Esophagus muscularis mucosa (tissue), 4 donors: ENCODE measurements around the gene DISP3. TPM values are rescaled to one million over a fixed set of nuclear protein-coding genes. Genes with fewer than 3 reads are reported as not detected.

Experiments
- DNase-seq: peaks from one replicate; pipeline ENCODE4 v3.0.0-alpha.2; 2017; ENCODE audit errors: extremely low spot score
- H3K27ac ChIP-seq, 4 donors: fragments of 200-600 bp; sonication (generic); replicated peaks in 1 of 4; 1 replicate in 3 of 4; 2 replicates in 1 of 4; pipeline ENCODE4 v1.5.1; 2016 to 2019; ENCODE audit warnings: mild to moderate bottlenecking in 1 of 4
- H3K27me3 ChIP-seq, 4 donors: fragments of 200-600 bp; sonication (generic); one replicate each; pipeline versions ENCODE4 v1.5.1 to v1.6.0; 2016 to 2019
- H3K36me3 ChIP-seq, 4 donors: fragments of 200-600 bp; sonication (generic); one replicate each; pipeline ENCODE4 v1.5.1; 2016 to 2019
- H3K4me1 ChIP-seq, 4 donors: fragments of 200-600 bp; sonication (generic); one replicate each; pipeline ENCODE4 v1.5.1; 2016 to 2019
- H3K4me3 ChIP-seq, 4 donors: fragments of 200-600 bp; sonication (generic); 1 replicate in 2 of 4; 2 replicates in 2 of 4; pipeline ENCODE4 v1.5.1; 2016 to 2019; ENCODE audit warnings: mild to moderate bottlenecking in 4 of 4, moderate library complexity in 1 of 4
- H3K9me3 ChIP-seq, 4 donors: fragments of 200-600 bp; sonication (generic); 1 replicate in 3 of 4; 2 replicates in 1 of 4; pipeline ENCODE4 v1.5.1; 2016 to 2019
- EP300 ChIP-seq: sonication (generic); formaldehyde crosslinking; IDR thresholded peaks from one replicate; pipeline ENCODE4 v1.6.1; 2017; ENCODE audit warnings: antibody characterized with exemption
- POLR2A ChIP-seq: fragments of 450-650 bp; IDR thresholded peaks from one replicate; pipeline ENCODE4 v1.6.1; 2017; ENCODE audit warnings: antibody characterized with exemption, moderate library complexity, mild to moderate bottlenecking, low read depth
- POLR2AphosphoS5 ChIP-seq, 2 donors: sonication (generic); formaldehyde crosslinking; IDR thresholded peaks; one replicate each; pipeline ENCODE4 v1.6.1; 2017; ENCODE audit warnings: antibody characterized with exemption in 2 of 2
- WGBS: methylation state at CpG from one replicate; pipeline ENCODE4 v1.1.5; 2018; 5-methylcytosine and 5-hydroxymethylcytosine counted together
- intact Hi-C: fragments of 100-400 bp; cut with DNase I; formaldehyde crosslinking; loops from one replicate; pipeline ENCODE4 v1.15.1; 2023
- total RNA-seq, 4 donors: library from RNA; depleted of rRNA; stranded (reverse); fragments of >200 nt; gene quantifications; one replicate each; pipeline versions ENCODE4 v1.1.0 to v1.2.1, GENCODE V29; 2016
- TF ChIP-seq, protein P1 (sequence below), 3 experiments: fragments of 200-600 bp in 2 of 3; fragments of 450-650 bp in 1 of 3; sonication (generic) in 2 of 3; IDR thresholded peaks; one replicate each; pipeline ENCODE4 v1.5.1; 2017 to 2019; ENCODE audit warnings: antibody characterized with exemption in 3 of 3, mild to moderate bottlenecking in 2 of 3, moderate library complexity in 1 of 3

The DISP3 gene
- total RNA-seq, 4 donors from 2014 or later = not detected

DNA sequence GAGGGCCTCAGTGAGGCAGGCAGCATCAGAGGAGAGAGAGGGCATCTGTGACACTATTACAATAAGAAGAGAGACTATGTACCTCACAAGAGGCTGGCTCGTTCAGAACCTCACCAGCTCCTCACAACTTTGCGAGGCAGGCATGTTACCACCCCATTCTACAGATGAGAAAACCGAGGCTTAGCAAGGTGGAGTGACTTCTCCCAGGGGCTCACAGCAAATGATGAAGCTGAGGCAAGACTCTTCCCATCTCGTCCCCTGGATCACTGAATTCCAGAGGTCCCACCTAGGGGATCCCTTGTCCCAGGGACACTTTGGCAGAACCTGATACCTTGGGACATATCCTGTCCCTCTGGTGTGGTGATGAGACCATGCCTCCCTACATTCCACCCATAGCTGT, 64.4 kb downstream of the DISP3 start:
- no peak overlapping the region for H3K27ac ChIP-seq
- H3K9me3 ChIP-seq = no peaks in the 10 kb centered on the region
- H3K4me1 ChIP-seq = no peaks in the 10 kb centered on the region
- intact Hi-C loops = no loop called here
- no peak for DNase-seq
- peaks cover 0 to 77% (median 0%) of the 10 kb centered on the region in 4 donors for H3K27me3 ChIP-seq
- TF ChIP-seq POLR2A (no peak), POLR2AphosphoS5 (IDR thresholded peaks at IDR 0.05) (no peak), EP300 (no peak)
- TF ChIP-seq, protein P1, sequence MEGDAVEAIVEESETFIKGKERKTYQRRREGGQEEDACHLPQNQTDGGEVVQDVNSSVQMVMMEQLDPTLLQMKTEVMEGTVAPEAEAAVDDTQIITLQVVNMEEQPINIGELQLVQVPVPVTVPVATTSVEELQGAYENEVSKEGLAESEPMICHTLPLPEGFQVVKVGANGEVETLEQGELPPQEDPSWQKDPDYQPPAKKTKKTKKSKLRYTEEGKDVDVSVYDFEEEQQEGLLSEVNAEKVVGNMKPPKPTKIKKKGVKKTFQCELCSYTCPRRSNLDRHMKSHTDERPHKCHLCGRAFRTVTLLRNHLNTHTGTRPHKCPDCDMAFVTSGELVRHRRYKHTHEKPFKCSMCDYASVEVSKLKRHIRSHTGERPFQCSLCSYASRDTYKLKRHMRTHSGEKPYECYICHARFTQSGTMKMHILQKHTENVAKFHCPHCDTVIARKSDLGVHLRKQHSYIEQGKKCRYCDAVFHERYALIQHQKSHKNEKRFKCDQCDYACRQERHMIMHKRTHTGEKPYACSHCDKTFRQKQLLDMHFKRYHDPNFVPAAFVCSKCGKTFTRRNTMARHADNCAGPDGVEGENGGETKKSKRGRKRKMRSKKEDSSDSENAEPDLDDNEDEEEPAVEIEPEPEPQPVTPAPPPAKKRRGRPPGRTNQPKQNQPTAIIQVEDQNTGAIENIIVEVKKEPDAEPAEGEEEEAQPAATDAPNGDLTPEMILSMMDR (IDR thresholded peaks at IDR 0.05) = no peak
- WGBS = 82% methylated on average over 4 of the region's 4 CpGs
- no peak overlapping the region for H3K4me3 ChIP-seq
- H3K36me3 ChIP-seq = no peaks in the 10 kb centered on the region

DNA sequence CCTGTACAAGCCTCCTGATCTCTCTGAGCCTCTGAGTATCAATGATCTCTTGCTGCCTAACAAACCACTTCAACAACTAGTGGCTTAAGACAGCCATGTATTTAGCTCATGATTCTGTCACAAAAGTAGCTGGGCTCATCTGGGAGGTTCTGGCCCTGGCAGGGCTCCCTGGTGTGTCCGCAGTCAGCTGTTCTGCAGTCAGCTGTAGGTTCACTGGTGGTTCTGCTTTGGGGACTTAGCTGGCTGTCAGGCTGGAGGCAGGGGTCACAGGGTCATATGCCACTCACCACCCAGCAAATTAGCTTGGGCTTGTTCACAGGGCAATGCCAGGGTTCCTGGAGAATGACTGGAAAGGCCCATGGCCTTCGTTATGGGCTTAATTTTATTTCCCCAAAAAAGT, 64.8 kb downstream of the DISP3 start:
- no peak for DNase-seq
- 90% methylated on average over 2 of the region's 2 CpGs for WGBS
- no peak for TF ChIP-seq POLR2AphosphoS5 (IDR thresholded peaks at IDR 0.05)
- TF ChIP-seq, protein P1 (IDR thresholded peaks at IDR 0.05) = no peak
- Histone ChIP-seq H3K27ac (no peak overlapping the region), H3K27me3 (peaks cover 0 to 74% (median 0%) of the 10 kb centered on the region in 4 donors), H3K9me3 (no peaks in the 10 kb centered on the region), H3K4me3 (no peak overlapping the region), H3K36me3 (no peaks in the 10 kb centered on the region), H3K4me1 (no peaks in the 10 kb centered on the region)
- intact Hi-C loops = no loop called here

DNA sequence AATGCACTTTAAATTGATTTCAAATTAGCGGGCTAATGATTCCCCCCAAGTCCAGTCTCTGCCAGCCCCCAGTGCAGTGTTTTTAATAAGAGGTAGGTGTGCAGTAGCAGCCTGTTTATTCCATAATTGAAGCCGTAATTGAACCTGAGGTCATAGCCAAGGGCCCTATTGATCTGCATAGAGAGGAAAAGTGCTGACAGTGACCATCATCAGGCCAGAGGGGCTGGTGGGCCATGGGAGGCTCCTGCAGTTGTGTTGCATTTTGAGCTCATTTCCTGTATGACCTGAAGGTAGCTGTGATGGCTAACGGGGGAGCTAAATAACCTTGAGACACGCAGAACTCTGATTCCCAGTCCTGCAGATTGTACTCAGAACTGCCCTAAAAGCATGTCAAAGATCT, 67.5 kb downstream of the DISP3 start:
- TF ChIP-seq POLR2AphosphoS5 (IDR thresholded peaks at IDR 0.05) (no peak), POLR2A (no peak), EP300 (no peak)
- TF ChIP-seq, protein P1 (IDR thresholded peaks at IDR 0.05) = no peak
- 70% methylated on average over 4 of the region's 4 CpGs for whole genome bisulfite sequencing
- H3K27me3 ChIP-seq = peaks cover 0 to 49% (median 0%) of the 10 kb centered on the region in 4 donors
- no peaks in the 10 kb centered on the region for H3K9me3 ChIP-seq
- intact Hi-C loops = no loop called here
- no peaks in the 10 kb centered on the region for H3K36me3 ChIP-seq
- no peak overlapping the region for H3K4me3 ChIP-seq
- no peak for DNase-seq
- no peaks in the 10 kb centered on the region for H3K4me1 ChIP-seq
- no peak overlapping the region for H3K27ac ChIP-seq

DNA sequence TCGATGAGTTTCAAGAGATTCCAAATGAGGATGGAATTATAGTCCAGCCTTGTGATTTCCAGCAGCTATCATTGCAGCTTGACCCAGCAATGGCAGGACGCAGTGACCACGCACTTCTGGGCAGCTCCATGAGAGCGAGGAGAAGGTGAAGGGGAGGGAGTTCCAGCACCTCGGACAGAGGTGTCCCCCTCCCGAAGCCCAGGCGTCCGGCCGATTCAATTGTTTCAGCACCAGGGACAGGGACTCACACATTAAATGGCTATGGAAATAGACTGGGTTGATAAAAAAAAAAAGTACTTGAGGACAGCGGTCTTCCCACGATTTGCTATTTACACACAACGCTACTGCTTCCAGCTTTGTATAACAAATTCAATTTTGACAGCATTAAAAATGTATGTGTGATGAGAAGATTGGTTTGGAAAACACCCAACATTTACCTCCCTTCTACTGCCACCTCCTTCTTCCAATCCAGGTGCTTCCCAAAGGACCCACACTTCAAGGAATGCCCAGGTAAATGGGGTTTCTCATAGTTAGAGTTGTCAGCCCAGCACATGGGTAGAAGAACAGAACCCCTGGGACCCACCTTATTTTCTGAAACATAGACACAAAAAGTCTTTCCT, 71.8 kb downstream of the DISP3 start:
- 3% methylated on average over 11 of the region's 12 CpGs for WGBS
- intact Hi-C loops = no loop called here
- Histone ChIP-seq H3K36me3 (no peaks in the 10 kb centered on the region), H3K4me3 (no peak overlapping the region), H3K9me3 (no peaks in the 10 kb centered on the region), H3K27me3 (peaks cover 0 to 39% (median 3%) of the 10 kb centered on the region in 4 donors), H3K4me1 (no peaks in the 10 kb centered on the region), H3K27ac (no peak overlapping the region)
- no peak for DNase-seq
- TF ChIP-seq POLR2A = no peak
- no peak for TF ChIP-seq EP300
- TF ChIP-seq, protein P1 (IDR thresholded peaks at IDR 0.05) = no peak
- no peak for TF ChIP-seq POLR2AphosphoS5 (IDR thresholded peaks at IDR 0.05)

DNA sequence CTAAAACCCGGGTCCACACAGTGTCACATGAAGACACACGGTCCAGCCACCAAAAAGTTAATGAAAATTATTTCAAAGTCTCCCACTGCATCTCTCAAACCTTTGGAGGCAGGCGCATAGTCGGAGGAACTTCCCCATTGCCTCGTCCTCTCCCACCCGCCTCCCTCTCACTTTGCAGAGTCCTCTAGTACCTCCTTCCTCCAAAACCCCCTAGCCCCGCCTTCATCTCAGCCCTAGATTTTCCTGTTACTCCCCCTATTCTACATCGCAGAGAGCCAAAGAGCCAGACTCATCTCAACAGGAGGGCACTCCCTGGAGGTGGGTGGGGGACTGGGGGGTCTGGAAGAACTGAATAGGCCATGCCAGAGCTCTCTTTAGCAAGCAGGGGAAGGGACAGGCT, 79.3 kb downstream of the DISP3 start:
- DNase-seq = no peak
- Histone ChIP-seq H3K4me1 (no peaks in the 10 kb centered on the region), H3K9me3 (no peaks in the 10 kb centered on the region), H3K27me3 (peaks cover 0 to 89% (median 8%) of the 10 kb centered on the region in 4 donors), H3K36me3 (no peaks in the 10 kb centered on the region), H3K27ac (no peak overlapping the region), H3K4me3 (no peak overlapping the region)
- intact Hi-C loops = no loop called here
- TF ChIP-seq EP300 (no peak), POLR2AphosphoS5 (IDR thresholded peaks at IDR 0.05) (no peak), POLR2A (no peak)
- TF ChIP-seq, protein P1 (IDR thresholded peaks at IDR 0.05) = no peak
- 20% methylated on average over 8 of the region's 8 CpGs for WGBS
